HFFc6 (cell line): ENCODE measurements around the gene UVRAG. TPM values are rescaled to one million over a fixed set of nuclear protein-coding genes. Genes with fewer than 3 reads are reported as not detected.

Experiments
- DNase-seq: peaks from one replicate; pipeline ENCODE4 v3.0.0-alpha.2; 2018
- H3K27ac Mint-ChIP-seq: 2 replicates; pipeline ENCODE4 v1.8.0; 2020; ENCODE audit warnings: mild to moderate bottlenecking, mixed read lengths
- H3K27me3 Mint-ChIP-seq: 2 replicates; pipeline ENCODE4 v1.8.0; 2021; ENCODE audit warnings: mild to moderate bottlenecking, moderate library complexity, mixed read lengths; ENCODE audit not compliant: insufficient read depth
- H3K36me3 Mint-ChIP-seq: 2 replicates; pipeline ENCODE4 v1.8.0; 2021; ENCODE audit warnings: low read depth, mixed read lengths
- H3K4me1 Mint-ChIP-seq: 2 replicates; pipeline ENCODE4 v1.8.0; 2020; ENCODE audit warnings: low read depth, mixed read lengths
- H3K4me3 Mint-ChIP-seq: 2 replicates; pipeline ENCODE4 v1.8.0; 2020; ENCODE audit warnings: mild to moderate bottlenecking, moderate library complexity, mixed read lengths
- H3K9me3 Mint-ChIP-seq: 2 replicates; pipeline ENCODE4 v1.8.0; 2020; ENCODE audit warnings: mild to moderate bottlenecking, mixed read lengths
- CTCF ChIP-seq: fragments of 200-600 bp; sonication (generic); IDR thresholded peaks from 2 replicates; pipeline ENCODE4 v1.5.0; 2021; ENCODE audit warnings: antibody characterized with exemption, mild to moderate bottlenecking
- total RNA-seq, 6 experiments: library from RNA; stranded (reverse); fragmentation: NEBNext Ultra II Directional; extraction: Animal tissue kit (Norgen Biotek cat#: 25700); gene quantifications; 2 replicates in 1 of 6; 3 replicates in 5 of 6; pipeline ENCODE4 v1.2.3, GENCODE V29; 2021

Gene UVRAG
- total RNA-seq, 6 experiments from 2014 or later = 9.4 to 12.9 (median 10.7) TPM

- Mint-ChIP-seq H3K4me1 (peaks cover 38% of the 10 kb centered on the region), H3K9me3 (peaks cover 13% of the 10 kb centered on the region), H3K27me3 (no peaks in the 10 kb centered on the region), H3K27ac (no peak overlapping the region), H3K4me3 (no peak overlapping the region), H3K36me3 (peaks cover 28% of the 10 kb centered on the region)
- no peak for TF ChIP-seq CTCF
- DNase-seq = no peak
Observed at GRCh38 chr11:76090174-76090573, 275.2 kb downstream of the UVRAG start.

DNA sequence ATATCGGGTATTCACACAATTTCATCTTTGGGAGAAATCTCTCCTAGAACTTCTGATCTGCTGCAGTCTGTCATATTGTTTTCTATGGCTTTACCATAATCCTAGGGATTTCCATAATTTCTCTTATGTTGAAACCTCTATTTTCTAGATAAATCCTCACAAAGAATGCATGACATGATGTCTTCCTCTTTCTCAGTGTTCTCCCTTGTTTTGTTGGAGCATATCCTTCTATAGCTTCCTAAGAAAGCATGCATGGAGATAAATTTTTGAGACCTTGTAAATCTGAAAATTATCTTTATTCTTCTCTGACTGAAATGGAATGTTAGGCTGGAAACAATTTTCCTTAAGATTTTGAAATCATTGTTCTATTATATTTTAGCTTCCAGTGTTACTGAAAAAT is 275.8 kb downstream of the UVRAG start:
- H3K4me3 Mint-ChIP-seq = no peak overlapping the region
- no peak for TF ChIP-seq CTCF
- peaks cover 28% of the 10 kb centered on the region for H3K36me3 Mint-ChIP-seq
- H3K4me1 Mint-ChIP-seq = peaks cover 31% of the 10 kb centered on the region
- no peak overlapping the region for H3K27ac Mint-ChIP-seq
- no peak for DNase-seq
- H3K9me3 Mint-ChIP-seq = peaks cover 13% of the 10 kb centered on the region
- H3K27me3 Mint-ChIP-seq = no peaks in the 10 kb centered on the region

GRCh38 chr11:76094740-76095139 is 279.7 kb downstream of the UVRAG start:
- no peak for DNase-seq
- Mint-ChIP-seq H3K4me3 (no peak overlapping the region), H3K36me3 (peaks cover 28% of the 10 kb centered on the region), H3K27ac (no peak overlapping the region), H3K27me3 (no peaks in the 10 kb centered on the region), H3K4me1 (no peaks in the 10 kb centered on the region), H3K9me3 (peaks cover 13% of the 10 kb centered on the region)
- TF ChIP-seq CTCF = no peak

- H3K4me3 Mint-ChIP-seq = no peak overlapping the region
- H3K27me3 Mint-ChIP-seq = no peaks in the 10 kb centered on the region
- no peak overlapping the region for H3K27ac Mint-ChIP-seq
- no peak for DNase-seq
- TF ChIP-seq CTCF = no peak
- peaks cover 21% of the 10 kb centered on the region for H3K36me3 Mint-ChIP-seq
- peaks cover 12% of the 10 kb centered on the region for H3K9me3 Mint-ChIP-seq
- H3K4me1 Mint-ChIP-seq = no peaks in the 10 kb centered on the region
Observed at GRCh38 chr11:76095891-76096290, 280.9 kb downstream of the UVRAG start.

- no peak for DNase-seq
- Mint-ChIP-seq H3K4me3 (no peak overlapping the region), H3K36me3 (peaks cover 14% of the 10 kb centered on the region), H3K9me3 (peaks cover 5% of the 10 kb centered on the region), H3K27me3 (no peaks in the 10 kb centered on the region), H3K4me1 (no peaks in the 10 kb centered on the region), H3K27ac (no peak overlapping the region)
- TF ChIP-seq CTCF = no peak
Observed at GRCh38 chr11:76096552-76096951, 281.5 kb downstream of the UVRAG start.

GRCh38 chr11:76102802-76103201 is 287.8 kb downstream of the UVRAG start:
- H3K4me1 Mint-ChIP-seq = peaks cover 19% of the 10 kb centered on the region; the same call in 1 of the 2 replicates
- no peak overlapping the region for H3K4me3 Mint-ChIP-seq
- no peak for TF ChIP-seq CTCF
- no peaks in the 10 kb centered on the region for H3K9me3 Mint-ChIP-seq
- no peak for DNase-seq
- H3K36me3 Mint-ChIP-seq = no peaks in the 10 kb centered on the region; the same call in 1 of the 2 replicates
- no peak overlapping the region for H3K27ac Mint-ChIP-seq
- no peaks in the 10 kb centered on the region for H3K27me3 Mint-ChIP-seq
